DOHH2 (cell line): Measurements from ENCODE around the gene PURB.

Source experiments
- H3F3A ChIP-seq: fragments of 200-600 bp; sonication (generic), shearing (Covaris generic); 2 replicates; pipeline ENCODE4 v1.6.0; 2016; ENCODE audit warnings: antibody characterized with exemption, mild to moderate bottlenecking; ENCODE audit not compliant: control insufficient read depth, insufficient read depth
- H3K27ac ChIP-seq: fragments of 200-600 bp; sonication (generic); 2 replicates; pipeline ENCODE4 v1.5.1; 2014; ENCODE audit warnings: low read depth, mild to moderate bottlenecking, low read length, moderate library complexity
- H3K27me3 ChIP-seq: fragments of 200-600 bp; sonication (generic); 2 replicates; pipeline ENCODE4 v1.6.1; 2014; ENCODE audit warnings: mild to moderate bottlenecking, low read length, mixed read lengths; ENCODE audit not compliant: control insufficient read depth
- H3K36me3 ChIP-seq: fragments of 200-600 bp; sonication (generic); 2 replicates; pipeline ENCODE4 v1.6.1; 2014; ENCODE audit warnings: mild to moderate bottlenecking, low read length, moderate library complexity, mixed read lengths; ENCODE audit not compliant: control insufficient read depth
- H3K4me1 ChIP-seq: fragments of 200-600 bp; sonication (generic); 2 replicates; pipeline ENCODE4 v1.6.1; 2014; ENCODE audit warnings: mild to moderate bottlenecking, low read length, mixed read lengths; ENCODE audit not compliant: control insufficient read depth
- H3K4me2 ChIP-seq: fragments of 200-600 bp; sonication (generic); 2 replicates; pipeline ENCODE4 v1.6.0; 2014; ENCODE audit warnings: mild to moderate bottlenecking, low read length, moderate library complexity
- H3K4me3 ChIP-seq: fragments of 200-600 bp; sonication (generic); 2 replicates; pipeline ENCODE4 v1.5.1; 2014; ENCODE audit warnings: mild to moderate bottlenecking, low read length, mixed read lengths
- H3K79me2 ChIP-seq: fragments of 200-600 bp; sonication (generic); 2 replicates; pipeline ENCODE4 v1.6.1; 2014; ENCODE audit warnings: mild to moderate bottlenecking, low read length, mixed read lengths; ENCODE audit not compliant: control insufficient read depth
- H3K9me2 ChIP-seq: fragments of 200-600 bp; sonication (generic); replicated peaks from 2 replicates; pipeline ENCODE4 v1.6.1; 2014; ENCODE audit warnings: mild to moderate bottlenecking, low read length, mixed read lengths; ENCODE audit not compliant: control insufficient read depth
- H3K9me3 ChIP-seq: fragments of 200-600 bp; sonication (generic); 2 replicates; pipeline ENCODE4 v1.6.1; 2014; ENCODE audit warnings: antibody characterized with exemption, low read length, mixed read lengths; ENCODE audit not compliant: control insufficient read depth, insufficient read depth
- H4K20me1 ChIP-seq: fragments of 200-600 bp; sonication (generic); 2 replicates; pipeline ENCODE4 v1.6.0; 2014; ENCODE audit warnings: low read depth, mild to moderate bottlenecking, antibody characterized with exemption, low read length, moderate library complexity; ENCODE audit not compliant: control insufficient read depth, insufficient read depth
- EZH2phosphoT487 ChIP-seq: fragments of 200-600 bp; sonication (generic); IDR thresholded peaks from 2 replicates; pipeline ENCODE4 v1.6.1; 2017; ENCODE audit warnings: borderline replicate concordance, mild to moderate bottlenecking, antibody characterized with exemption, low read length, moderate library complexity, mixed read lengths
- TF ChIP-seq, protein P1 (sequence below): fragments of 200-600 bp; sonication (generic); IDR thresholded peaks from one replicate; pipeline ENCODE4 v1.5.1; 2014; ENCODE audit warnings: antibody characterized with exemption, mild to moderate bottlenecking, low read depth, low read length; ENCODE audit not compliant: poor library complexity, severe bottlenecking

PURB gene

DNA sequence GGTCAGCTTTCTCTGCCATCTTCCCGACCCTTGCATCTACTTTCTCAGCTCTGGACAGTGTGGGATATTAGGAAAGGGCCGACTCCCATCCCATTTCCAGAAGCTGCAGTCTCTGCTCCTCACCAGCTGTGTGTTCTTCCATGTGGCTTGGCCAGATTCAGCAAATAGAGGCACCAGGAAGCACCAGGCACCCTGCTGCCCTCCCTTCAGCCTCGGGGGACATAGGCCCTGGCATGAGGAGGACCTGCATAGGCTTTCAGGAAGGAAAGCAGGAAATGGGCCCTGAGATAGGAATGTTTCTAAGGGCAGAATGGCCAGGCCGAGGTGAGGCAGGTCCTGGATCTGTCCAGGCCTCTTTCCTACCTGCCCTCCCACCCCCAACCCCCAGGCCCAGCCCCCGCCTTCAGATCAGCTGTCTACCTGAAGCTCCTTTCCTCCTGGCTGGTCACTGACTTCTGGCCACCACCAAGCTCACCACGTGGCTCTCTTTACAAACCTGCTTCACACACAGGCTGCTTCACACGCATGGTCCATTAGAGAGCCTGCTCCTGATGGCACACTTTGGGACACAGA is 27.5 kb upstream of the PURB start:
- TF ChIP-seq, protein P1, sequence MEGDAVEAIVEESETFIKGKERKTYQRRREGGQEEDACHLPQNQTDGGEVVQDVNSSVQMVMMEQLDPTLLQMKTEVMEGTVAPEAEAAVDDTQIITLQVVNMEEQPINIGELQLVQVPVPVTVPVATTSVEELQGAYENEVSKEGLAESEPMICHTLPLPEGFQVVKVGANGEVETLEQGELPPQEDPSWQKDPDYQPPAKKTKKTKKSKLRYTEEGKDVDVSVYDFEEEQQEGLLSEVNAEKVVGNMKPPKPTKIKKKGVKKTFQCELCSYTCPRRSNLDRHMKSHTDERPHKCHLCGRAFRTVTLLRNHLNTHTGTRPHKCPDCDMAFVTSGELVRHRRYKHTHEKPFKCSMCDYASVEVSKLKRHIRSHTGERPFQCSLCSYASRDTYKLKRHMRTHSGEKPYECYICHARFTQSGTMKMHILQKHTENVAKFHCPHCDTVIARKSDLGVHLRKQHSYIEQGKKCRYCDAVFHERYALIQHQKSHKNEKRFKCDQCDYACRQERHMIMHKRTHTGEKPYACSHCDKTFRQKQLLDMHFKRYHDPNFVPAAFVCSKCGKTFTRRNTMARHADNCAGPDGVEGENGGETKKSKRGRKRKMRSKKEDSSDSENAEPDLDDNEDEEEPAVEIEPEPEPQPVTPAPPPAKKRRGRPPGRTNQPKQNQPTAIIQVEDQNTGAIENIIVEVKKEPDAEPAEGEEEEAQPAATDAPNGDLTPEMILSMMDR: no peak
- no peak for TF ChIP-seq EZH2phosphoT487
- Histone ChIP-seq H3K27me3 (no peaks in the 10 kb centered on the region), H3K27ac (no peak overlapping the region), H3F3A (no peaks in the 10 kb centered on the region), H3K79me2 (no peaks in the 10 kb centered on the region), H3K4me2 (no peak overlapping the region), H3K9me3 (no peaks in the 10 kb centered on the region), H4K20me1 (no peaks in the 10 kb centered on the region), H3K36me3 (no peaks in the 10 kb centered on the region), H3K4me1 (no peaks in the 10 kb centered on the region), H3K9me2 (no peaks in the 10 kb centered on the region), H3K4me3 (no peak overlapping the region)

DNA sequence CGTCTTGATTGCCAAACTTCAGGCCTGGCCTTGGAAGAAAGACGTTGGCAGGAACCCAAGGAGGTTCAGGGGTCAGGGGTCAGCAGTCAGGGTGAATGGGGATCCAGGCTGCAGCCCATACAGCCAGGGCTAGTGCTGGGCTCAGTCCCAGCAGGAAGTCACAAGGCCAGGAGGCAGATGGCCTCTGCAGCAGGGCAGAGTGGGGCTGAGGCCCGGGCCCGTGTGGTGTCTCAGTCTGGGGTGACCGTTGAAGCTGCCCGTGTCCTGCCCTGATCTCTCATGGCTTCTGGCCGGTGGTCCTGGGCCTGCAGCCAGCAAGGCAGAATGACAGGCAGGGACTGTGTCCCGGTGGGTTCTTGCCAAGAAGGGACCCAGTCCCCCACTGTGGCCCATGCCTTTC is 26.6 kb upstream of the PURB start:
- H3K27me3 ChIP-seq: no peaks in the 10 kb centered on the region
- no peaks in the 10 kb centered on the region for H3K9me3 ChIP-seq
- H3K27ac ChIP-seq: no peak overlapping the region
- H3K4me2 ChIP-seq: no peak overlapping the region
- H3K4me3 ChIP-seq: no peak overlapping the region
- H3K9me2 ChIP-seq: no peaks in the 10 kb centered on the region
- H3K4me1 ChIP-seq: no peaks in the 10 kb centered on the region
- no peak for TF ChIP-seq EZH2phosphoT487
- TF ChIP-seq, protein P1: no peak
- no peaks in the 10 kb centered on the region for H3F3A ChIP-seq
- H3K36me3 ChIP-seq: no peaks in the 10 kb centered on the region
- no peaks in the 10 kb centered on the region for H4K20me1 ChIP-seq
- no peaks in the 10 kb centered on the region for H3K79me2 ChIP-seq

DNA sequence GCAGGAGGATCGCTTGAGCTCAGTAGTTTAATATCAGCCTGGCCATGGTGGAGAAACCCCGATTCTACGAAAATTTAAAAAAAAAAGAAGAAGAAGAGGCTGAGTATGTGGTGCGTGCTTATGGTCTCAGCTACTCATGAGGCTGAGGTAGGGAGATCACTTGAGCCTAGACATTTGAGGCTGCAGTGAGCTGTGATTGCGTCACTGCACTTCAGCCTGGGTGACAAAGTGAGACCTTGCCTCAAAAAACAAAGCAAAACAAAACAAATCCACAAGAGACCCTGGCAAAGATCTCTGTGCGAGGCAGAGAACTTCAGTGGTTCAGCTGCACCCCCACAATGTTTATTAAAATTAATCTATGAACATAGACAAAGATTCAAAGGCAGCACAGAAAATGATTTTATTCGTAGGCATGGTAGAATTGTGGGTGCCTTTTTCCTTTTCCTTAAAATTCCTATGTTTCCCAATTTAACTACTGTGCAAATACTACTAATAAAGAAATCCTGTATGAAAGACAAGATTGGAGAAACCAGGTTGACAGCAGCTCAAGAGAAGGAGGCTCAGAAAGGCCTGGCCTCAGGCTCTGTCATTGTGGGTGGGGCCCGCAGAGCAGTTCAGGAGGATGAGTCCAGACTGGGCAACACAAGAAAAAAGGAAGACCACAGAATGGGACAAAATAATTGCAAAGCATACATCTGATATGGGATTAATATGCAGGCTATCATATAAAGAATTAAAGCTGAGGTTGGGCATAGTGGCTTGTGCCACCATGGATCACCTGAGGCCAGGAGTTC is 24.5 kb upstream of the PURB start:
- no peaks in the 10 kb centered on the region for H3K9me2 ChIP-seq
- TF ChIP-seq EZH2phosphoT487: no peak
- TF ChIP-seq, protein P1: no peak
- H3K27ac ChIP-seq: no peak overlapping the region
- no peaks in the 10 kb centered on the region for H3K4me1 ChIP-seq
- no peak overlapping the region for H3K4me3 ChIP-seq
- no peaks in the 10 kb centered on the region for H4K20me1 ChIP-seq
- 0 out of 2 replicates have a peak, but pooled peaks cover 5% of the 10 kb centered on the region for H3K27me3 ChIP-seq
- H3F3A ChIP-seq: no peaks in the 10 kb centered on the region
- no peaks in the 10 kb centered on the region for H3K9me3 ChIP-seq
- no peaks in the 10 kb centered on the region for H3K36me3 ChIP-seq
- no peak overlapping the region for H3K4me2 ChIP-seq
- no peaks in the 10 kb centered on the region for H3K79me2 ChIP-seq
